GM18870 (cell line): ENCODE results near the gene SPTB.

ENCODE experiments used
- ATAC-seq: cut with Tn5 transposase; IDR thresholded peaks from one replicate; pipeline ENCODE4 v1.9.1; 2021; ENCODE audit warnings: moderate library complexity; ENCODE audit not compliant: unreplicated experiment

The SPTB gene

DNA sequence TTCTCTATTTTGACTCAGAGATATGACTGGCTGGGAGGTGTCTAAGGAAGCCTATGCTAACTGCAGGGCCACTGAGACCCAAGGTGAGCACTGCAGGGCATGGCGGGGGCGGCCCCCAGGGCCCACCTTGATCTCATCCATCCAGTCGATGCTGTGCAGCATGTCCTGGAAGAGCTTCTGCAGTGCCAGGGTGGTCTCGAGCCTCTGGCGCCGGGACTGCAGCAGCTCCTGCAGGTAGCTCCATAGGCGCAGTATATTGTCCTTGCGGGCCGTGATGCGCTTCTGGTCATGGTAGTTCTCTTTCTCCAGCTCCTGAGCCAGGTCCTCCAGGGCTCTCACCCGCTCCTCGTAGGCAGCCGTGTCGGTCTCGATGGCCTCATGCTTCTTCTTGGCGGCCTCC is 84.5 kb downstream of the SPTB start:
- no peak for ATAC-seq

DNA sequence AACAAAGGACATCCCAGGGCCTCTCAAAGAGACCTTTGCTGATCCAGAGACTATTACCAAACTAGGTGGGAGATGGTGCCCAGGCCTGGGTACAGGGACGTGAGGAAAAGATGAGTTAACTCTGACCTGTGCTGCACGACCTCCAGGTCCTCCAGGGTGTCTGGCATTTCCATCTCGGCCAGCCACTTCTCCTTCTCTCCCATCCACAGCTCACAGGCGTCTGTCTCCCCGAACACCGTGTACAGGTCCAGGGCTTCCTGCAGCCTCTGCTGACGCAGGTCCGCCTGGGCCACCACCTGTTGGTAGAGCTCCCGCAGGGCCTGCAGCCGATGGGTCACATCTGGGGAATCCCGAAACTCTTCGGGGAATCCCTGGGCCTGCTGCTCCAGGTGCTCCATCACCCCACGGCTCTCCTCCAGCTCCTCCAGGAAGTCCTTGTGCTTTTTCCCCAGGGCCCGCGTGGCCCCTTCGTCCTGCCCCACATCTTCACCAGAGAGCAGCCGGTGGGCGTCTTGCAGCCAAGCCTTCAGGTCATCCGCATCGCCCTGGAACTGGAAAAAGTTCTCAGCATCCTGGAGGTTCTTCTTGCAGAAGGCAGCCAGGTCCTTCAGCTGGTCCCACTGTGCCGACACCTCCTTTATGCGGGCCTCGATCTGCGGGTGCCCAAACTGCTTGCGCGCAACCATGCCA is 86.7 kb downstream of the SPTB start:
- no peak for ATAC-seq

DNA sequence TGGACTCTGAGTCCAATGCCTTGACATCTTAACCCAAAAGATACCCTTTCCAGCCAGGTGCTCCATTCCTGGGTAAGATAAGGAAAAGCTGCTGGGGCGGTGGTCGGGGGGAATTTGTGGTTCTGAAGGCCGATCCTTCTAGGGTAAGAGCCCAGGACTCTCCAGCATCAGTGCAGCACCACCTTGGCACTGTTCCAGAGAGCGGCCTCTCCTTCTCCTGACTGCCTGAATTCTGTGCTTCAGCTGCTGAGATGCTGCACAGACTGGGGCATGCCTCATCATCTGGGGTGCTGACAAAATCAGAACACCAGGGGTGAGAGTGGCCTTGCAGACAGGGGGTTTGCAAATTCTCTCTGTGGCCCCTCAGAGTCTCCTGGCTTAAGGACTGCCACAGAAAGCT is 87.5 kb downstream of the SPTB start:
- ATAC-seq: no peak

DNA sequence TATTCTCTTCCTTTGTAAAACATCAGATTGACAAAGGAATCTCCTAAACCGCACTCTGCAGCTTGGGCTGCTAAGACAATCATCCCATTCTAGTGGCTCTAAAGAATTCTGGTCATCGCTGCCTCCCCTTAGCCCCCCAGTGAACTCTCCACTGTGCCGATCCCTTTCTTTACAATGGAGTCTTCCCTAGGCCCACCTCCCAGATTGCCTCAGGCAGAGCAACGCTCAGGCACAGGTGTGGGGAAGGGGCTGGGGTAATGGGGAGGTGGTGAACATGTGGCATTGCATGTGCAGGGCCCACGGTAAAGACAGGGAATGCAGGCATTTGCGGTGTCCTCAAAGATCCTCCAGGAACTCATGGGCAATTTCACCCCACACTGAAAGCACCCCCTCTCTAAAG is 89.2 kb downstream of the SPTB start:
- ATAC-seq: no peak

DNA sequence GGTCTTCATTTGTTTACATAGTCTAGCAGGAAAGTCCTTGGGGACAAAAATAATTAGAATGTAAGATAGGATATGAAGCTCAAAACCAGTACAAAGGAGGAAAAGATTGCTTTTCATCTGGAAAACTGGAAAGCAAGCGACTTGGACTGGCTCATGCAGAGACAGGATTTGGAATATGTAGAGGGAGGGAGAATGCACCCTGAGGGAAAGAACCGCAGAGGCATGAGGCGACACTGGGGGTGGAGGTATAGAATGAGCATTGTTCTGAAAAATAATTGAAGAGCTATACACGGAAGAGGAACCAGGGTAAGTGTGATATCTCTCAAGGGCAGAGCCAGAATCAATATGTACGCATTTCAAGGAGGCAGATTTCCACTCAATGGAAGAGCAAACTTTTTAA is 90.0 kb downstream of the SPTB start:
- ATAC-seq: no peak

DNA sequence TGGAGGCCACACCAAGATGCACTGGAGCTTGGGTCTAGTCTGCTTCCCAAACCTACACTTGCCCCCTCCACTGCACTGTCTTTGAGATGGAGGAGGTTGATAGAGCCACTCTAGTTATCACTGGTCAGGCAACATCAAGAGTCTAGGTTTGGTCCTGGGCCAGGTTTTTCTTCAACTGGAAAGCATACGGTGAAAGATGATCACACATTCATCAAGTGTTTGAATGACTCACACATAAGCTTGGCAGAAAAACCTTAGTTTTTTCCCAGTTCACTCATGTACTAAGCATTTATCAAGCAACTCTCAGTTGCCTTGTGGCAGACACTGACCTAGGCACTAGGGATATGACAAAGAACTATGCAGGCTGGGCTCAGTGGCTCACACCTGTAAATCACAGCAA is 91.0 kb downstream of the SPTB start:
- no peak for ATAC-seq

DNA sequence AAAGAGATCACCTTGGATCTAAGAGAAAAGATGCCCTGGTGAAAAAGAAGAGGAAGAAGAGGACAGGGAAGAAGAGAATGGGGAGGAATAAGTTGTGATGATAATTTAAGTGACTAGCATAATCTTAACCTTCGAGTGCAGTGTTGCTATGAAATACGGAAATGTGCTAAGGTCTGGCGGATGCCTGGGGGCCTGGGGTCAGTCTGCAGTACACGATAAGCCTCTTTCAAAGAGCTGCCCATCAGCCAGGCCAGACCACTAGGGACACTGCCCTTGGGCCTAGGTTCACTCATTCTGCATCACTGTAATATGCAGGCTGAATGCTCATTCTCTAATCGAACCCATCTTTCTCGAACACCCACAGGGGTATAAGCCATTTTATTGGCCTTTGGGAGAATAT is 92.1 kb downstream of the SPTB start:
- no peak for ATAC-seq

DNA sequence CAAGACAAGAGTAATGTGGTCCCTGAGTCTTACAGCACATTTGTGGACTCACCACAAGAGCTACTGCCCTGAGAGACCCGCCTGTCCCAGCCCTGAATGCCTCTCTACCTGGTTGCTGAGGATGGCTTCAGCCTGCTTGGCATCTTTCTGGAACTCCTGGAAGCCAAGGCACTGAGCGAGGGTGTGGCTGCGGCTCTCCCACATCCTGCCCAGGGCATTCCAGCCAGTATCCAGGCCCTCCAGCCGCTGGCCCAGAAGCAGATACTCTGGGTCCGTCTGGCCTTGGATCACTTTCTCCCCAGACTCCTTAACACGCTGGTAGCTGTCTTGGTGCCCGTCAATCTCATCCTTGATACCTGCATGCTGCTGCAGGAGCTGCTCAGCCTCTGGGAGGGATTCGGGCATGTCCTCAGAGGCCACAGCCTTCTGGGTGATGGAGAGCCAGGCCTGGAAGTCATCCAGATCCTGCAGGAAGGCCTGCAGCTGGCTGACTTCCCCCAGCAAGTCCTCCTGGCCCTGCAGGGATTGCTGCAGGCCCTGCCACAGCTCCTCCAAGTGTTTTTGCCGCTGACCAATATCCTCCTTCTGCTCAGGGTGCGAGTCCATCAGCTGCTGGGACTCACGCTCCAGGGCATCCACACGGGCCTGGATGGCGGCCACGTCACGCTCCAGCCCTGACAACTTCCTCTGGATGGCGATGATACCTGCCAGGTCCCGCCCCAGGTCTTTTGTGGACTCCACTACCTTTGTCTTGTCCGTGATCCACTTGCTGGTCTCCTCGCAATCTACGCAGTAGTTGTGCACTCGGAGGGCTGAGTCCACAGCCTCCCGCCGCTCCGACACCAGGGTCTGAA is 93.2 kb downstream of the SPTB start:
- no peak for ATAC-seq

DNA sequence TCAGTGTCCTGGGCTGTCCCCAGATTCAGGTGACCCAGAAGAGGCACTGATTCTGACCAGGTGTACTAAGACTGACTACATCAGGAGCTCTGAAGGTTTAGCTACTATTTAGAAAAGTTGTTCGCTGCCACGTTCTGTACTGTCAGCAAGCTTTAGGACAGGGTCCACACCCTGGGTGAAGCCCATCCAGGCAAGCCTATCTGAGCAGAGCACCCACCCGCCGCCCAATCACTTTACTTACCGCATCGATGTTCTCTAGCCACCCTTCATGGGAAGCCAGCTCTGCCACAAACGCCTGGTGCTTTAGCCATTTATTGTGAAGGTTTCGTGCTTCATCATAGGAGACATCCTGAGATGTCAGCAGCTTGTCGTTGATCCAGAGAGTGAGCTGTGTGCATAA is 95.7 kb downstream of the SPTB start:
- no peak for ATAC-seq

DNA sequence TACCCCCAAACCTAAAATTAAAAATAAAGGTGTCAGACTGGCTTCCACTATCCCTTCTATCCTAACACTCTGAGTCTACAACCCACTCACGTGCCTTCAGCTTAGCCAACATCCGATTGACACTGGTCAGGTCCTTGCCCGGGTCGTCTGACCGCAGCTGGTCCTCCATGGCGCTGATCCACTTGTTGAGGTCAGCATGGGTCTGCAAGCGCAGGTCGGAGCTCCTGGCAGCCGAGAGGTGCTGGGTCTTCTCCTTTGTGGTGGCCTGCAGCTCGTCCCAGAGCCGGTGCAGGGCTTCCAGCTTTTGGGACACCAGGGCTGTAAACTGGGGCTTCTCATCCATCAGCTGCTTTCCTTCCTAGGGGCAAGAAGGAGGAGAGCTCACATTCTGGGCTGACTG is 97.5 kb downstream of the SPTB start:
- ATAC-seq: no peak

DNA sequence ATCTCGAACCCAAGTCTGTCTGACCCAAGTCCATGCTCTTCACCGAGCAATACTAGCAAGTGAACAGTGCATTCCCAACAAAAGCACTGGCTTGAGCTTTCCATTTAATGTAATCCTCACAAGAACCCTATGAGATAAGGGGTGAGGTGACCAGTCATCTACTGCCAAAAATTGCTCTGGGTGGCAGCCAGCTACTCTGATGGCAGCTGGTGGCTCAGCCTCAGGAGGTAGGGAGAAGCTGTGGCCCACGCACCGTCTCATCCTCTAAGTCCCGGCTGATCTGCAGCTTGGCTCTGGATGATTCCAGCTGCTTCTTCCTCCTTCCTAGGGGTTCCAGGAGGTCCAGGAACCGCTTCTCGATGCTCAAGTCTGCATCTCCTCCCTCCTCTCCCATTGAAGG is 100.2 kb downstream of the SPTB start:
- no peak for ATAC-seq

DNA sequence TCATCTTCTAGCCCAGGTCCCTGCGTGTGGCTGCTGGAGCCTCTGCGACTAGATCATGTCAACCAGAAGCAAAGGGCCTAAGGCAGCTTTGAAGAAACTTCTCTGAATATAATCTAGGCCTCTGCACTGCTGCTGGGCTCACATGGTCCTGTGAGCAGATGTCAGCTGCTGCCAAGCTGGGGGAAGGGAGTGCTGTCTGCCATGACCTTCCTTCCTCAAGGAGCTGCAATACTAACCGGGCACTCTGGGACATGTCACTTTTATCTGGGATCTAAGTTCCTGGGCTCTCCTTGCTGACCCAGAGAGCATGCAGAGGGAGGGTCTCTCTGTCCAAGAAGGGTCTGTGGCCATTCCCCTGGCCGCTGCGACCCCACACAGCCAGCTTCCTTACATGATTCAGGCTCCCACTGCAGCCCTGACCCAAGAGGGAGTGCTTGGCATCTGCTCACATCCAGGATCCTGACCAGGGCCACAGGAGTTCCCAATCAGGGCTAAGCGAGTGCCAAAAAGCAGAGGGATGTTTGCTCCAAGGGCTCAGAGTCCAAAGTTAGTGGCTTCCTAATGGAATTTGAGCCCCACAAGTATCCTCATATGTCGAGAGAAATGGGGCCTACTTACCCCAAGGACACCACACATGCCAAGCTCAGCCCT is 101.5 kb downstream of the SPTB start:
- no peak for ATAC-seq

DNA sequence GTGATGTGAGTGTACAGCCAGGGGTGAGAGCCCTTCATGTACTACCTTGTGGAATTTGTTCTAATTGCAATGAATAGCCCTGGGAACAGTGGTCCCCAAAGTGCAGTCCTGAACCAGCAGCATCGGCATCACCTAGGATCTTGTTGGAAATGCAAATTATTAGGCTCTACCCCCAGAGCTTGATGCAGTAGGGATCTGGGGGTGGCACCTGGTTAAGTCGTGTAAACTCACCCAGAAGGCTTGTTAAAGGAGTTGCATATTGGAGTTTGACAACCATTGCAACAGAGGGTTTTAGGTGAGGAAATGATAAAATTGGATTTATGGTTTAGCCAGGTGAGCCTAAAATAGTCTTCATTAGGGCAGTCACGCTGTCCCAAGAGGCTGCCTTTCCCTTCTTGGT is 102.2 kb downstream of the SPTB start:
- no peak for ATAC-seq

DNA sequence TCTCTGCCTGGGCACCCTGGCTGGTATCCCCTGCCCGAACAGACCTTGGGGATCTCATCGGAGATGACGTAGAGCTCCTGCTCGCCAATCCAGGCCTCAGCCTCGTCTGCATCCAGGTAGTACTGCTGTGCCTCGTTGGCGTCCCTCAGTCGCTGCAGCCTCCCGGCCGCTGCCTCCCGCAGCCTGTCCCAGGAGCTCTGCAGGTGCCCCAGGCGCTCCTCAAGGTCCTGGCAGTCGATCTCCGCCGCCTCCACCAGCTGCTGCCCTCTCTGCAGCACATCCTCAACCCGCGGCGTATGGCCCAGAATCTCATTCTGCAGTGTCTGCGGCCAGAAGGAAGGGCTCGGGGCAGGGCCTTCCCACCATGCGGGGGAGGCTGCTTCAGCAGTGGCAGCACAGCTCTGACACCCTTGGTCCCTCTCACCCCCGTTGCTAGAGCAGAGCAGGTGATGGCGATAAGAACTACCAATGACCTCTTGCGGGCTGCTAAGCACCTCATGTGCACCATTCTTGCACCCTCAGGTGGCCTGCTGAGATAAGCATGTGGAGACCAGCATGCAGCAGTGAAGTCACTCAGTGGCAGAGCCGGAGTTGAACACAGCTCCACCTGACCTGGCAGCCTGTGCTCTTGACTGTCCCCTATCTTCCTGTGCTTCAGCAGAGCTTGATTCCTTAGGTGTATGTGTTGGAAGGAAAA is 104.5 kb downstream of the SPTB start:
- ATAC-seq: no peak

DNA sequence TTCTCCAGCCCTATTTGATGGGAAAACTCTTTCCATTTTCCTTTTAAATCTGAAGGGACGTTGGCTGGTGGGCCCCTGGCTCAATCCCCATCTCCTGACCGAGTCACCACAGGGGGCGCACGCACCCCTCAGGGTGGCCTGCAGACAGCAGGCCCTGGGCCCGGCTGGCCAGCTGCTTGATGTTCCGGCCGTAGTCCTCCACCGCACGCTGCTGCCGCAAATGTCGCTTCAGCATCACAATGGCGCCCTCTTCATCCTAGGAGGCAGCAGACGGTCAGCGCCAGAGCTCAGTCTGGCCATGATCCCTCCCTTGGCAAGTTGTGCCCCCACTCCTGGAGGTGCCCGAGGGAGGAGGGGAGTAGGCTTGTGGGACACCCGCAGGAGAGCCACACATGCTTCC is 105.4 kb downstream of the SPTB start:
- no peak for ATAC-seq

DNA sequence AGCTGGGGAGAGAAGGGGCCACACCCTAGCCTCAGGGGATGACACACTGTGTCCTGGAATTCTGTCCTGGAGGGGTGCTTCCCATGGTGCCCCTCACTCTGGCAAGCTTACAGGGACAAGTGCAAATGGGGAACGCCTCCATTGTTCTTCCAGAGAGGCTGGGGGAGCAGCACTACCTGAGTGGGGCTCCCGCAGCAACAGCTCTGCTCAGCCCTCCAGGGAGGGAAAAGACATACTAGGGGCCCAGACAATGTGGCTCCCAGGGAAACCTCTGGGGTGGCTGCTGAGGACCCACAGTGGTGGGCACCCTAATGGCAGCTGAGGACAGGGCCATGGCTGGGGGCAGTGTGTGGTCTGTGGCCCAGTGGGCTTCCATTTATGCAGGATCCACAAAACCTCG is 106.1 kb downstream of the SPTB start:
- ATAC-seq: no peak

DNA sequence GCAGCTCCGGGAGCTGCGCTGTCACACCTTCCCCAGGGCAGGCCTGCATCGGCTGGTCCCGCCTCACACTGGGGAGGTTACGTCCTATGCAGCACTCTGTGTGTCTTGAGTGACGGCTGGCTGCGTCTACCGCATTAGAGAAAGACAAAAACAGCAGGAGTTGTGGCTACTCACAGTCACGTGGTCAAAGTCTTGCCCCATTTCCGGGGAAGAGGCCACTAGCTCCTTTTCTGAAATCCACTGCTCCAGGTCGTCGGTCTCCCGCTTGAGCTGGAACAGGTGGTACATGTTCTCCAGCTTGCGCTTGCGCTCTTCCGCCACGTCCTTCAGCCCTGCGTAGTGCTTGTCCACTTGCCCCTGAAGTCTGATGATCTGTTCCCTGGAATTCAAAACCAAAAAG is 106.7 kb downstream of the SPTB start:
- ATAC-seq: no peak

DNA sequence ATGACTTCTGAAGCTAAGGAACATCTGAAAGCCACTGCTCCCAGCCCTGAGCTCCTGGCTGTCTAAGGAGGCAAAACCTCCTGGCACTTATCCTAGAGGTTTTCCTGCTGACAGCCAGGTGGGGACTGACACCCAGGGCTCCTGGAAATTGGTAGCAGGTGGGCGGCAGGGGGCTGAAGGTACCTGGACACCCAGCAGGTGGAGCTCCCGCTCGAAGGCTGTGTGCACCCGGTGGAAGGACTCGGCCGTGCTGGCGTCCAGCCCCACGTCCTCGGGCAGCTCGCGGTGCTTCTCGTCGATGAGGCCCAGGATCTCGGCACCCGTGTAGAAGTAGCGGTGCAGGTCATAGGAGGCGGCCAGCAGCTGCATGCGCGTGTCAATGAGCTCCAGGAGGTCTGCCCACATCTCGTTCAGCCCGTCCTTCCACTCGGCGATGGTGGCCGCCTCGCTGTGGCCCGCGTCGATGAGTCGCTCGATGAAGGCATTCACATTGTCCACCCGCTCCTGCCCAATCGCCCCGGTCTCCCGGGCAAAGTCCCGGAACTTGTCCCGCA is 107.2 kb downstream of the SPTB start:
- no peak for ATAC-seq

DNA sequence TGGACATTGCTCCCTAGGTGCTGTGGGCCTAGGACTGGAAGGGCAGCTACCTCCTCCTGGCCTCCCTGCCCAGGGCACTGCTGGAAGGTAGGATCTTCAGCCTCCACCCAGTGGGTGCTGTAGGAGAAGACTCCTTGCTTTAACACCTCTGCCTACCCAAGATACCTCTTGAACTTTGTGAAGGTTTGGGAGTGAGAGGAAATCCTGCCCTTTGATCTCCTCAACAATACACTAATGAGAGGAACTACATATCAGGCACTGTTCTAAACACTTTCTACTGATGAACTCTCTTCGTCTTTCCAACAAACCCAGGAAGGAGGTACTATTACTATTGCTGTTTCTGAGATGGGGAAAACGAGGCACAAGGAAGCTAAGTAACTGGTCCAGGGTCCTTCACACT is 108.5 kb downstream of the SPTB start:
- no peak for ATAC-seq

DNA sequence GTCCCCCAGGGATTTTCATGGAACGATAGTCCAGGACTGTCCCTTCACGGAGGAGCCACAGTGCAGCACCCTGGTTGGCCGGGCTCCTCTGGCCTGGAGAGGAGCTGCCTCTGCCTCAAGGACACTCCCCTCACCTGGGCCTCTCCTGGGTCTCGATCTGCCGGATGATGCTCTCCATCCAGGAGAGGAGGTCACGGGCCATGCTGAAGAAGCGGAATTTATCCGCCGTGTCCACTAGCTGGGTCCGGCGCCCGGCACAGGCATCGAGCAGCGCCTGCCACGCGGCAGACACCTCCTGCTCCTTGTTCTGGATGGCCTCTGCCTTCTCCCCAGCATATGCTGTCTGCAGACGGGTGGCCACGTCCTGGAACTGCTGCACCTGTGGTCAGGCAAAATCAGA is 109.0 kb downstream of the SPTB start:
- ATAC-seq: no peak
